T-helper 17 cell (primary cell): ENCODE measurements around the gene PDE6B. TPM values are rescaled to one million over a fixed set of nuclear protein-coding genes. Genes with fewer than 3 reads are reported as not detected.
"Not testable (repeated sequence)": the region's sequence is repeated elsewhere in the genome, so short reads cannot be mapped to it uniquely, and the experiment has no call there.

Experiments used
- ATAC-seq: fragments of 150-1000 bp; cut with Tn5 transposase; 2 replicates; pipeline ENCODE4 v1.10.0; 2021; ENCODE audit warnings: mild to moderate bottlenecking, moderate library complexity
- DNase-seq, 3 donors: peaks; one replicate each; pipeline versions ENCODE4 v3.0.0 to v3.0.0-alpha.2; 2020 to 2021
- H3K9me3 ChIP-seq: one replicate; pipeline ENCODE4 v1.7.0; 2013; ENCODE audit warnings: low read length, mild to moderate bottlenecking; ENCODE audit not compliant: control insufficient read depth, poor library complexity, severe bottlenecking
- H3K27ac Mint-ChIP-seq: one replicate; pipeline ENCODE4 v1.8.0; 2022; ENCODE audit warnings: mild to moderate bottlenecking, moderate library complexity, mixed read lengths
- H3K27me3 Mint-ChIP-seq: one replicate; pipeline ENCODE4 v1.8.0; 2022; ENCODE audit warnings: mixed read lengths
- H3K36me3 Mint-ChIP-seq: one replicate; pipeline ENCODE4 v1.8.0; 2022; ENCODE audit warnings: low read depth, mixed read lengths
- H3K4me1 Mint-ChIP-seq: one replicate; pipeline ENCODE4 v1.8.0; 2022; ENCODE audit warnings: mild to moderate bottlenecking, mixed read lengths
- H3K4me3 Mint-ChIP-seq: one replicate; pipeline ENCODE4 v1.8.0; 2022; ENCODE audit warnings: mild to moderate bottlenecking, moderate library complexity, mixed read lengths
- total RNA-seq, 4 donors: library from RNA in 2 of 4; stranded (reverse) in 2 of 4; gene quantifications; one replicate each; pipeline ENCODE4 v1.2.3 and lab custom pipeline; 2022 to 2026

PDE6B gene
- total RNA-seq, 2 donors from 2014 or later = 10.2 to 11.5 TPM

DNA sequence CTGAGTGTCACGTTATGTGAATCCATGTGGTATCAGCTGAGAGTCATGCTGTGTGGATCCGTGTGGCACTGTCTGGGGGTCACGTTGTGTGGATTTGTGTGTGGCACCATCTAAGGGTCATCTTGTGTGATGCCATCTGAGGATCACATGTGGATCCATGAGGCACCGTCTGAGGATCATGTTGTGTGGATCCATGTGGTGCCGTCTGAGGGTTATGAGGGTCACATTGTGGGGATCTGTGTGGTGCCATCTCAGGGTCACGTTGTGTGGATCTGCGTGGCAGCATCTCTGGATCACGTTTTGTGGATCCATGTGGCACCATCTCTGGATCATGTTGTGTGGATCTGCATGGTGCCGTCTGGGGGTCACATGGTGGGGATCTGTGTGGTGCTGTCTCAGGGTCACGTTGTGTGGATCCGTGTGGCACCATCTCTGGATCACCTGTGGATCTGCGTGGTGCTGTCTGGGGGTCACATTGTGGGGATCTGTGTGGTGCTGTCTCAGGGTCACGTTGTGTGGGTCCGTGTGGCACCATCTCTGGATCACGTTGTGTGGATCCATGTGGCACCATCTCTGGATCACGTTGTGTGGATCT, 6.9 kb downstream of the PDE6B start:
- H3K9me3 ChIP-seq = no peaks in the 10 kb centered on the region
- Mint-ChIP-seq H3K4me1 (no peaks in the 10 kb centered on the region), H3K27me3 (no peaks in the 10 kb centered on the region), H3K27ac (no peak overlapping the region), H3K4me3 (no peak overlapping the region), H3K36me3 (no peaks in the 10 kb centered on the region)
- no peak for ATAC-seq
- DNase-seq = no peak

DNA sequence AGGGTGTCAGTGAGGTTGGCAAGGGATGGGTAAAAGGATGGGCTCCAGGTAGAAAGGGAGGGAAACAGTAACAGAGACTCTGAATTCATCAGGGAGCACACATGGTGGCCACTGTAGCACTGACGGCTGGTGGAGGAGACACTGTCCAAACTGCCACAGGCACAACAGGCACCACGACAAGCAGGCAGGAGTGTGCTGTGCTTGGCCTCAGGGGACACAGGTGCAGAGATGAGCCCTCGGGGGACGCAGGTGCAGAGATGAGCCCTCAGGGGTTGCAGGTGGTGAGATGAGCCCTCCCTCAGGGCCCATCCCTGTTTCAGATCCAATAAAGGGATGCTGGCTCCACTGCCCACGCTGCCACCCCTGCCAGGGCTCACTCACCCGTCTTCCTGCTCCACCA, 7.6 kb downstream of the PDE6B start:
- H3K4me1 Mint-ChIP-seq = no peaks in the 10 kb centered on the region
- no peak overlapping the region for H3K4me3 Mint-ChIP-seq
- peaks cover 6% of the 10 kb centered on the region for H3K27me3 Mint-ChIP-seq
- no peaks in the 10 kb centered on the region for H3K9me3 ChIP-seq
- H3K27ac Mint-ChIP-seq = no peak overlapping the region
- H3K36me3 Mint-ChIP-seq = no peaks in the 10 kb centered on the region
- no peak for ATAC-seq
- DNase-seq = no peak

DNA sequence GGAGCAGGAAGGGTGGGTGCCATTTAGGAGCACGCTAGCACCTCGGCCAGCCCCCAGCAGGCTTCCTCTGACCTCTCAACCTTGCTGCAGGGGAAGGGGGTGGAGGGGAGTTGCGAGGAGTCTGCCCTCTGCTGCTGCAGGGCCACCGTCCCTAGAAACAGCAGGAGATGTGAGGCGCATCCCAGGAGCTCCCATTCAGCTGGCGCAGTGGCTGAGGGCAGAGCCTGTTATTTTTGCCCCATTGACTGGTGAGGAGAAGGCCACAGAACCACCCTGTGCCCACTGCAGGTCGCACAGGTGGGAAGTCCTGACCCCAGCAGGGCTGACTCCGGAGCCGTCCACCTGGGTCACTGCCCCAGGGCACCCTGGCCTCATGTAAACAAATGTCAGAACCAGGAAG, 8.0 kb downstream of the PDE6B start:
- Mint-ChIP-seq H3K27ac (no peak overlapping the region), H3K4me3 (no peak overlapping the region), H3K36me3 (no peaks in the 10 kb centered on the region), H3K27me3 (peaks cover 6% of the 10 kb centered on the region), H3K4me1 (no peaks in the 10 kb centered on the region)
- ATAC-seq (no peak), DNase-seq (no peak)
- no peaks in the 10 kb centered on the region for H3K9me3 ChIP-seq

DNA sequence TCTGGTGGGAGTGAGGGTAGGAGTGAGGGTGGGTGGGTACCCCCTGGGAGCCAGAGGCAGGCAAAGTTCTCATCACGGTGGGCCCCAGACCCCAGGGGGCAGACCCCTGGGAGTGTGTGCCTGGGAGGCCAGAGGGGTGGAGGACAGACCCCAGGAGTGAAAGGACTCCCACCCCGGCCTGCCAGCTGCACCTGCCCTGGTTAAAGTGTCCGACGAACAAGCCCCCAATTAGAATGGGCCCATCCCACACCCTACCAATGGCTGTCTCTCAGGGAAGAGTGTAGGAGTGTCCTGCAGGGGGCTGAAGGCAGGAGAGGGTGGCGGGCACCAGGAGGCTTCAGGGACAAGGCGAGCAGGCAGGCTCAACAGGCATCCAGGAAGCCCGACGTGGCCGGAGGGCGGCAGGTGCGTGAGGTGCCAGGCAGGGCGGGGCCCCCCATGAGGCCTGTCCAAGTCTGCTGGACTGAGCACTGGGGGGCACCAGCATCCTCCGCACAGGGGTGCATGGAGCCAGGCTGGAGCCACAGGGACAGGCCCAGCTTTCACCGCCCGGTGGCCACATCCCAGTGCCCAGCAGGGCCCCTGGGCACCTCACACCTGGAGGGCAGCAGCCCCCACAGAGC, 8.7 kb downstream of the PDE6B start:
- H3K9me3 ChIP-seq = no peaks in the 10 kb centered on the region
- peaks cover 12% of the 10 kb centered on the region for H3K27me3 Mint-ChIP-seq
- H3K27ac Mint-ChIP-seq = no peak overlapping the region
- no peaks in the 10 kb centered on the region for H3K4me1 Mint-ChIP-seq
- no peak for DNase-seq
- H3K4me3 Mint-ChIP-seq = no peak overlapping the region
- no peak for ATAC-seq
- no peaks in the 10 kb centered on the region for H3K36me3 Mint-ChIP-seq

DNA sequence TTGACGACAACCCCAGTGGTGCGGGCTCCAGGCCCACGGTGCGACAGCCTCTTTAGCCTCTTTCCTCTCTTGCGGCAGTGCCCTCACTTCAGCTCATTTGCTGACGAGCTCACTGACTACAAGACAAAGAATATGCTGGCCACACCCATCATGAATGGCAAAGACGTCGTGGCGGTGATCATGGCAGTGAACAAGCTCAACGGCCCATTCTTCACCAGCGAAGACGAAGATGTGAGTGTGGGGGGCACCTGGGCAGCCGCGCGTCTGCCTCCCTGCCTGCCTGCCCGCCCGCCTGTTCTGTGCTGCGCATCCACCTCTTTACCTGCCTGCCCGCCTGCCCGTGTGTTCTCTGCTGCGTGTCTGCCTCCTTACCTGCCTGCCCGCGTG, 9.2 kb downstream of the PDE6B start:
- Mint-ChIP-seq H3K27ac (no peak overlapping the region), H3K4me3 (no peak overlapping the region), H3K4me1 (no peaks in the 10 kb centered on the region), H3K36me3 (no peaks in the 10 kb centered on the region), H3K27me3 (peaks cover 14% of the 10 kb centered on the region)
- ATAC-seq (no peak), DNase-seq (no peak)
- no peaks in the 10 kb centered on the region for H3K9me3 ChIP-seq

DNA sequence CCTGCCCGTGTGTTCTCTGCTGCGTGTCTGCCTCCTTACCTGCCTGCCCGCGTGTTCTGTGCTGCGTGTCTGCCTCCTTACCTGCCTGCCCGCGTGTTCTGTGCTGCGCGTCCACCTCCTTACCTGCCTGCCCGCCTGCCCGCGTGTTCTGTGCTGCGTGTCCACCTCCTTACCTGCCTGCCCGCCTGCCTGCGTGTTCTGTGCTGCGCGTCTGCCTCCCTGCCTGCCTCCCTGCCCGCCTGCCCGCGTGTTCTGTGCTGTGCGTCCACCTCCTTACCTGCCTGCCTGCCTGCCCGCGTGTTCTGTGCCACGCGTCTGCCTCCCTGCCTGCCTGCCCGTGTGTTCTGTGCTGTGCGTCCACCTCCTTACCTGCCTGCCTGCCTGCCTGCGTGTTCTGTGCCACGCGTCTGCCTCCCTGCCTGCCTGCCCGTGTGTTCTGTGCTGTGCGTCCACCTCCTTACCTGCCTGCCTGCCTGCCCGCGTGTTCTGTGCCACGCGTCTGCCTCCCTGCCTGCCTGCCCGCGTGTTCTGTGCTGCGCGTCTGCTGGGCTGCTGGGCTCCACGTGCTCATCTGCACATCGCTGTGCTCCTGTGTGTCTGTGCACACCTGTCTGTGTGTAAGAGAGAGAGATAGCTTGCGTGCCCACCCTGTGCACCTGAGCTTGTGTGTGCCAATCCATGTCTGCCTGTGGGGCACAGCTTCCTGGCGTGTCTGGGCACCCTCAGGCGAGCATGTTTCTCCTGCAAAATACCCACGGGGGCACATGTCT, 9.9 kb downstream of the PDE6B start:
- not testable (repeated sequence) for DNase-seq

DNA sequence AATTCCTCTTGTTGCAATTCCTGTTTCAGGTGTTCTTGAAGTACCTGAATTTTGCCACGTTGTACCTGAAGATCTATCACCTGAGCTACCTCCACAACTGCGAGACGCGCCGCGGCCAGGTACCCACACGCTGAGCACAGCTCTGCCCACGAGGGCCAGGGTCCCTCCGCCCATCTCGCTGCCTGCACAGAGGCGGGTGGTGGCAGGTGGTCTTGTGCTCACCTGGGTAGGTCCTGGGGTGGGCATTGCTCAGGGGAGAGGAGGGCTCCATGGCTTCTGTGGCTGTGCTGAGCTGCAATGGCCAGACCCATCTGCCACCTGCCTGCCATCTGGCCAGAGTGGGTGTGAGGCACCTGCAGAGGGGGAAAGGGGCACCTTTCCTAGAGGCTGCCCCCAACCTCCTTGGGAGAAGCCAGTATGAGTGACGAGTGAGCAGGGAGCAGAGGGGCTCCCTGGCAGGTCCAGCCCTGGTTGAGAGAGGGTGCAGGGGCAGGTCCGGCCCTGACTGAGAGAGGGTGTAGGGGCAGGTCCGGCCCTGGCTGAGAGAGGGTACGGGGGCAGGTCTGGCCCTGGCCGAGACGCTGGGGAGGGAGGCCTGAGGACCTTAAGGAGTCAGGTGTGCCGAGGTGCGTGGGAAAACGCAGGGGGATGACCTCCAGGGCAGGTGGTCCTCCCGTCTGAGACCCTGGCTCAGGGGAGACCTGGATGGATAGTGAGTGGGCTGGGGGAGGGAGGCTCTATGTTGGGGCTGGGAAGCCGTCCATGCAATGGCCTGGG, 10.7 kb downstream of the PDE6B start:
- DNase-seq (no peak), ATAC-seq (no peak)
- no peaks in the 10 kb centered on the region for H3K4me1 Mint-ChIP-seq
- no peaks in the 10 kb centered on the region for H3K9me3 ChIP-seq
- no peaks in the 10 kb centered on the region for H3K36me3 Mint-ChIP-seq
- H3K4me3 Mint-ChIP-seq = no peak overlapping the region
- no peak overlapping the region for H3K27ac Mint-ChIP-seq
- peaks cover 14% of the 10 kb centered on the region for H3K27me3 Mint-ChIP-seq

More for the DNA sequence above, 9.9 kb downstream of the PDE6B start:
- H3K4me3 Mint-ChIP-seq, H3K27ac Mint-ChIP-seq, H3K9me3 ChIP-seq, ATAC-seq, H3K4me1 Mint-ChIP-seq, H3K36me3 Mint-ChIP-seq: not testable (repeated sequence)
- peaks cover 14% of the 10 kb centered on the region for H3K27me3 Mint-ChIP-seq

DNA sequence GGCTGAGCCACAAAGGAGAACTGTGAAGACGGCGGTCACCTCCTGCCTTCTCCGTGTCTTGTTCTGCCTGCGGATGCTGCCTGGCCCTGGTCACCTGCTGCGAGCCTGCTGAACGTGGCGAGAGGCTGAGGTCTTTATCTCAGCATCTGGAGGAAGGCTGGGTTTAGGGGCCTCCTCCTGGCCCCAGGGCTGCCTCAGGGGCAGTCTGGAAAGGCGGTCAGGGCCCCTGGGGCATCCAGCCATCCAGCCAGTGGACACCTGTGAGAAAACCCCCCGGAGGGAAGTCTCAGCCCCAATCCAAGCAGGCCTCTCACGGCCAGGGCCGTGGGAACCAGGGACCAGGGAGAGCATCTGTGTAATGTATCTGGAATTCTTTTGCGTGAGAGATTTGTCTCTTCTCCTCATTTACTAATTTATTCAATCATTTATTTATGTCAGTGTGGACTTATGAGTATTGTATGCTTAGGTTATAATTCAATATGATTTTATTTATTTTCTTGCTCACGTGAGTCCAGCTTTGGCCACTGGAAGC, 11.3 kb downstream of the PDE6B start:
- H3K4me1 Mint-ChIP-seq = no peaks in the 10 kb centered on the region

DNA sequence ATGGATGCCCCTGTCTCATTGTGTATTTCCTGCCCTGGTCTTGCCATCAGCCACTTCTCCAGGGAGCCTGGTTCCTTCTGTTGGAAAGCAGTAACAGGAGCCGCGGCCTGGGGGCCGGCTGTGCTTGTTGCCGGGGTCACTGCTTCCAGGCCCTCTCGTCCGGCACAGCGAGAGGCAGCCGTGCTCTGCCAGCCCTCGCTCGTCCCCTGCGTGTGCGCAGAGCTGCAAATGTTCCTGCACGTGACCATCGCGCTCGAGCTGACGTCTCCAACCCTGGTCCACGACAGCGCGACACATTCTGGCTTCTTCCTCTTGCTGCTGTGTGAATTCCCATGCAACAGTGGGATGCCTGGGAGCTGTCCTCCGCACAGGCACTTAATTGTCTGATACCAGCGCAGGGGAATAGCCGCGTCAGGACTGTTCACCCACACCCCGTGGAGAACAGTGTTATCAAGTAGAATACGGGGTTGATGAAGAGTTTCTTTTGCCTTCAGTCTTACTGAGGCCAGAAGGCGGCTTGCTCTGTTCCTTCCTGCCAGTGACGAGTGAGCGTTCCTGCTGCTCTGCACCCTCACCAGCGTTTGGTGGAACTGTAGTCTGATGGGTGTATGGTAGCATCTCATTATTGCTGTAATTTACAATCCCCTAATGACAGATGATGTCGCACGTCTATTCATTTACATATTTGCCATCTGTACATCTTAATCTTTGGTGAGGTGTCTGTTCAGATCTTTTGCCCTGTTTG, 12.3 kb downstream of the PDE6B start:
- Mint-ChIP-seq H3K4me1 (no peaks in the 10 kb centered on the region), H3K4me3 (no peak overlapping the region), H3K27ac (no peak overlapping the region), H3K36me3 (no peaks in the 10 kb centered on the region), H3K27me3 (peaks cover 14% of the 10 kb centered on the region)
- no peak for DNase-seq
- no peaks in the 10 kb centered on the region for H3K9me3 ChIP-seq
- ATAC-seq = no peak

More for the DNA sequence above, 11.3 kb downstream of the PDE6B start:
- H3K36me3 Mint-ChIP-seq = no peaks in the 10 kb centered on the region
- no peak overlapping the region for H3K4me3 Mint-ChIP-seq
- DNase-seq (no peak), ATAC-seq (no peak)
- H3K9me3 ChIP-seq = no peaks in the 10 kb centered on the region
- no peak overlapping the region for H3K27ac Mint-ChIP-seq
- H3K27me3 Mint-ChIP-seq = peaks cover 14% of the 10 kb centered on the region

DNA sequence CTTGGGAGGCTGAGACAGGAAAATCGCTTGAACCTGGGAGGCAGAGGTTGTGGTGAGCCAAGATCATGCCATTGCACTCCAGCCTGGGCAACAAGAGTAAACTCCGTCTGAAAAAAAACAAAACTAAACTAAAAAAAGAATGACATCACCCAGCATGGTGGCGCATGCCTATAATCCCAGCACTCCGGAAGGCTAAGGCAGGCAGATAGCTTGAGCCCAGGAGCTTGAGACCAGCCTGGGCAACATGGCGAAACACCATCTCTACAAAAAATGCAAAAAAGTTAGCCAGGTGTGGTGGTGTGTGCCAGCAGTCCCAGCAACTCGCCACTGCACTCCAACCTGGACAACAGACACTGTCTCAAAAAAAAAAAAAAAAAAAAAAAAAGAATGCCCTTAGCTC, 17.0 kb downstream of the PDE6B start:
- not testable (repeated sequence) for DNase-seq, ATAC-seq, H3K4me1 Mint-ChIP-seq, H3K4me3 Mint-ChIP-seq, H3K27ac Mint-ChIP-seq, H3K36me3 Mint-ChIP-seq, H3K9me3 ChIP-seq
- H3K27me3 Mint-ChIP-seq = peaks cover 27% of the 10 kb centered on the region

DNA sequence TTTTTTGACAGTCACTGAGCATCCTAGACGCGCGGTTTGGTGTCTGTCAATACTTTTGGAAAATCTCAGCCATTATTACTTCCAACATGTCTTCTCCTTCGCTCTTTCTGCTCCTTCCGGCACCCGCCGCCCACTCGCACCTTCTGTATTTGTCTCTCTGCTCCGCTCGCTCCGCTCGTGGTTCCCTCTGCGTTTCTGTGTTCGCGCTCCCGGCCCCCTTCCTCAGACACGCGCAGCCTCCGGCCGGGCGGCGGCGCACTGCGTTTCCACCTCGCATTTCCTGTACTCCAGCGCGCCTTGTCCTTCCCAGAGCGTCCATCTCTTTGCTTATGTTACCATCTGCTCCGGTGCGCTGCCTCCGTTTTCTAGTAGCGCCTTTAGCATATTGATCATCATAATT, 21.1 kb downstream of the PDE6B start:
- ATAC-seq = no peak
- peaks cover 4% of the 10 kb centered on the region for H3K36me3 Mint-ChIP-seq
- no peaks in the 10 kb centered on the region for H3K9me3 ChIP-seq
- H3K27me3 Mint-ChIP-seq = peaks cover 13% of the 10 kb centered on the region
- peaks cover 4% of the 10 kb centered on the region for H3K4me1 Mint-ChIP-seq
- no peak for DNase-seq
- peak overlapping the region; percentile 74 for H3K4me3 Mint-ChIP-seq
- H3K27ac Mint-ChIP-seq = no peak overlapping the region

DNA sequence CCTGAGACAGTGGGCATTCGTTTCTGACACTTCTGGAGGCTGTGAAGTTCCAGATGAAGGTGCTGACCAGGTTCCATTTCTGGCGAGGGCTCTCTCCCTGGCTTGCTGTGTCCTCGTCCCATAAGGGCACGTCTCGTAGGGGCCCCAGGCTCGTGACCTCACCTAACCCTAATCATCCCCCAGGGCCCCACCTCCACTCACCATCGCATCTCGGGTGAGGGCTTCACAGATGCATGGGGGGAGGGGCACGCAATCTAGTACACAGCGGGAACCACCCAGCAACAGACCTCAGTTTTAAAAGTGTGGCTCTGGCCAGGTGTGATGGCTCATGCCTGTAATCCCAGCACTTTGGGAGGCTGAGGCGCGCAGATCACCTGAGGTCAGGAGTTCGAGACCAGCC, 22.1 kb downstream of the PDE6B start:
- peaks cover 13% of the 10 kb centered on the region for H3K27me3 Mint-ChIP-seq
- no peak for ATAC-seq
- H3K36me3 Mint-ChIP-seq = peaks cover 4% of the 10 kb centered on the region
- no peaks in the 10 kb centered on the region for H3K9me3 ChIP-seq
- H3K27ac Mint-ChIP-seq = no peak overlapping the region
- DNase-seq = no peak
- peaks cover 4% of the 10 kb centered on the region for H3K4me1 Mint-ChIP-seq
- no peak overlapping the region for H3K4me3 Mint-ChIP-seq
